Measurements from ENCODE around the gene TAB2. TPM values are rescaled to one million over a fixed set of nuclear protein-coding genes. Genes with fewer than 3 reads are reported as not detected.

TAB2 gene
- total RNA-seq, 1 experiment from 2014 or later = 56.2 TPM

DNA sequence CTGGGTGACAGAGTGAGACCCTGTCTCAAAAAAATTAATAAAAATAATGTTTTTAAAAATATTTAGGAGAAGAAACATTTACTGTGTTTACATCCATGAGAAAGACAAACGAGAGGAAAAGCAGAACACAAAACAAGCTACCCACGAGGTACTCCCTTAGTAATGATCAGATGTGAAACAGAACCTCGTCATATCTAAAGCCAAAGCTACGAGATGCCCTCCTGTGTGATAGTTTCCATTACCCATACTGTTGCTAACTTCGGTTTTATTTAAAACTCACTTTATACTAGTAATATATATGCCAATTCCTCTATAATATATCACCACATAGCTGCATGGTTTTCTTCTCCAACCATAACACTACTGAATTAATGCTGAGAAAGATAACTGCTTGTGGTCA is 103.6 kb downstream of the TAB2 start:
- Histone ChIP-seq H2BK12ac (ENCODE audit: insufficient read length, low read depth, low read length) (no peak overlapping the region), H3K79me2 (ENCODE audit: insufficient read depth, low read length) (no peaks in the 10 kb centered on the region), H3K18ac (ENCODE audit: insufficient read length, low read depth, low read length) (no peak overlapping the region), H3K27me3 (ENCODE audit: insufficient read depth, low read length) (no peaks in the 10 kb centered on the region), H3K9me3 (ENCODE audit: control insufficient read depth, low read depth, low read length) (no peaks in the 10 kb centered on the region), H2AK5ac (ENCODE audit: insufficient read length, low read length) (no peak overlapping the region), H3T11ph (ENCODE audit: low read length) (no peak overlapping the region), H2BK15ac (ENCODE audit: low read depth, low read length) (no peak overlapping the region), H3K56ac (ENCODE audit: insufficient read length, low read depth, low read length) (no peak overlapping the region), H2BK5ac (ENCODE audit: insufficient read length, low read length) (no peak overlapping the region), H4K20me1 (ENCODE audit: control insufficient read depth, insufficient read depth, insufficient read length) (no peaks in the 10 kb centered on the region), H3K23ac (ENCODE audit: insufficient read length, low read depth, low read length) (no peak overlapping the region), H4K5ac (ENCODE audit: insufficient read length, low read depth, low read length) (no peak overlapping the region), H3K9ac (ENCODE audit: extremely low read depth, insufficient read length, low read length) (no peak overlapping the region), H2AFZ (ENCODE audit: low read length) (no peak overlapping the region), H3K4ac (ENCODE audit: low read depth, low read length) (no peak overlapping the region), H2BK20ac (ENCODE audit: low read depth, low read length, poor library complexity, severe bottlenecking) (no peak overlapping the region), H3K4me2 (ENCODE audit: insufficient read depth, insufficient read length, low read length) (no peak overlapping the region), H3K14ac (ENCODE audit: insufficient read depth, low read length) (no peak overlapping the region), H3K79me1 (ENCODE audit: insufficient read depth, low read depth, low read length, poor library complexity, severe bottlenecking) (no peaks in the 10 kb centered on the region), H3K4me1 (ENCODE audit: insufficient read depth, low read length) (no peaks in the 10 kb centered on the region), H4K91ac (ENCODE audit: insufficient read length, low read depth, low read length) (no peak overlapping the region), H3K23me2 (ENCODE audit: insufficient read length, low read depth, low read length, poor library complexity, severe bottlenecking) (no peaks in the 10 kb centered on the region), H4K8ac (replicated peaks; ENCODE audit: insufficient read length, low read depth, low read length) (no peak overlapping the region), H2BK120ac (ENCODE audit: low read depth, low read length, poor library complexity, severe bottlenecking) (no peak overlapping the region), H3K27ac (ENCODE audit: insufficient read length, low read depth, low read length) (no peak overlapping the region)
- Mint-ChIP-seq H3K4me3 (no peak overlapping the region), H3K9me3 (no peaks in the 10 kb centered on the region; a peak in 1 of 5 replicates), H3K27me3 (ENCODE audit: low read depth) (no peaks in the 10 kb centered on the region; the same call in 1 of the 2 replicates), H3K4me1 (peaks cover 12 to 14% of the 10 kb centered on the region in 2 experiments), H3K27ac (no peak overlapping the region), H3K36me3 (ENCODE audit: insufficient read depth in 1 of 3, low read depth in 3 of 3) (no peaks in the 10 kb centered on the region)
- TF ChIP-seq, protein P1, sequence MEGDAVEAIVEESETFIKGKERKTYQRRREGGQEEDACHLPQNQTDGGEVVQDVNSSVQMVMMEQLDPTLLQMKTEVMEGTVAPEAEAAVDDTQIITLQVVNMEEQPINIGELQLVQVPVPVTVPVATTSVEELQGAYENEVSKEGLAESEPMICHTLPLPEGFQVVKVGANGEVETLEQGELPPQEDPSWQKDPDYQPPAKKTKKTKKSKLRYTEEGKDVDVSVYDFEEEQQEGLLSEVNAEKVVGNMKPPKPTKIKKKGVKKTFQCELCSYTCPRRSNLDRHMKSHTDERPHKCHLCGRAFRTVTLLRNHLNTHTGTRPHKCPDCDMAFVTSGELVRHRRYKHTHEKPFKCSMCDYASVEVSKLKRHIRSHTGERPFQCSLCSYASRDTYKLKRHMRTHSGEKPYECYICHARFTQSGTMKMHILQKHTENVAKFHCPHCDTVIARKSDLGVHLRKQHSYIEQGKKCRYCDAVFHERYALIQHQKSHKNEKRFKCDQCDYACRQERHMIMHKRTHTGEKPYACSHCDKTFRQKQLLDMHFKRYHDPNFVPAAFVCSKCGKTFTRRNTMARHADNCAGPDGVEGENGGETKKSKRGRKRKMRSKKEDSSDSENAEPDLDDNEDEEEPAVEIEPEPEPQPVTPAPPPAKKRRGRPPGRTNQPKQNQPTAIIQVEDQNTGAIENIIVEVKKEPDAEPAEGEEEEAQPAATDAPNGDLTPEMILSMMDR (conservative IDR thresholded peaks at IDR 0.05) = no peak
- no CpG with 5 or more reads among the region's 5 CpGs for WGBS (ENCODE audit: extremely low coverage, insufficient read length, low lambda C conversion rate)
- DNase-seq = no peak
